Breast epithelium (tissue), 4 donors: ENCODE measurements around the gene SEC16A. TPM values are rescaled to one million over a fixed set of nuclear protein-coding genes. Genes with fewer than 3 reads are reported as not detected.

Source experiments
- DNase-seq, 2 donors: peaks; one replicate each; pipeline ENCODE4 v3.0.0-alpha.2; 2019; ENCODE audit warnings: low spot score in 2 of 2
- H3K27ac ChIP-seq, 2 donors: fragments of 200-600 bp; sonication (generic) in 1 of 2; one replicate each; pipeline ENCODE4 v1.5.1; 2016 to 2019; ENCODE audit warnings: mild to moderate bottlenecking in 1 of 2
- H3K27me3 ChIP-seq, 2 donors: fragments of 200-600 bp; sonication (generic) in 1 of 2; one replicate each; pipeline versions ENCODE4 v1.5.1 to v1.6.0; 2017 to 2019; ENCODE audit warnings: control low read depth in 1 of 2, mild to moderate bottlenecking in 1 of 2
- H3K36me3 ChIP-seq: fragments of 200-600 bp; one replicate; pipeline ENCODE4 v1.5.1; 2019
- H3K4me1 ChIP-seq, 2 donors: fragments of 200-600 bp; sonication (generic); one replicate each; pipeline ENCODE4 v1.5.1; 2016 to 2019; ENCODE audit warnings: control low read depth in 1 of 2
- H3K4me3 ChIP-seq, 3 donors: fragments of 200-600 bp; sonication (generic); 1 replicate in 2 of 3; 2 replicates in 1 of 3; pipeline ENCODE4 v1.5.1; 2016 to 2019; ENCODE audit warnings: mild to moderate bottlenecking in 3 of 3, moderate library complexity in 2 of 3
- H3K9me3 ChIP-seq, 2 donors: fragments of 200-600 bp; sonication (generic) in 1 of 2; one replicate each; pipeline ENCODE4 v1.5.1; 2016 to 2019; ENCODE audit warnings: control low read depth in 1 of 2
- POLR2A ChIP-seq: fragments of 450-650 bp; IDR thresholded peaks from one replicate; pipeline ENCODE4 v1.6.1; 2016; ENCODE audit warnings: antibody characterized with exemption, mild to moderate bottlenecking, moderate library complexity
- POLR2AphosphoS5 ChIP-seq, 3 donors: sonication (generic); formaldehyde crosslinking; IDR thresholded peaks; one replicate each; pipeline ENCODE4 v1.6.1; 2017; ENCODE audit warnings: antibody characterized with exemption in 3 of 3
- intact Hi-C: fragments of 100-400 bp; cut with DNase I; formaldehyde crosslinking; loops from one replicate; pipeline ENCODE4 v1.15.1; 2023; ENCODE audit warnings: low total_unique reads
- total RNA-seq, 3 donors: library from RNA; depleted of rRNA; stranded (reverse); fragments of >200 nt; gene quantifications; one replicate each; pipeline ENCODE4 v1.1.0, GENCODE V29; 2016
- TF ChIP-seq, protein P1 (sequence below), 3 donors: fragments of 450-650 bp; IDR thresholded peaks; one replicate each; pipeline ENCODE4 v1.5.1; 2016 to 2017; ENCODE audit warnings: antibody characterized with exemption in 3 of 3, mild to moderate bottlenecking in 3 of 3, moderate library complexity in 3 of 3

SEC16A gene
- total RNA-seq, 3 donors from 2014 or later: 41.9 to 55.1 (median 42.9) TPM

GRCh38 chr9:136517012-136517743, 34.3 kb upstream of the SEC16A start:
- Histone ChIP-seq H3K27ac (peak overlapping the region in 1 of 2 donors; percentile 3), H3K4me3 (no peak overlapping the region), H3K9me3 (no peaks in the 10 kb centered on the region), H3K4me1 (no peaks in the 10 kb centered on the region), H3K27me3 (no peaks in the 10 kb centered on the region), H3K36me3 (no peaks in the 10 kb centered on the region)
- intact Hi-C loops: no loop called here
- no peak for DNase-seq
- TF ChIP-seq, protein P1, sequence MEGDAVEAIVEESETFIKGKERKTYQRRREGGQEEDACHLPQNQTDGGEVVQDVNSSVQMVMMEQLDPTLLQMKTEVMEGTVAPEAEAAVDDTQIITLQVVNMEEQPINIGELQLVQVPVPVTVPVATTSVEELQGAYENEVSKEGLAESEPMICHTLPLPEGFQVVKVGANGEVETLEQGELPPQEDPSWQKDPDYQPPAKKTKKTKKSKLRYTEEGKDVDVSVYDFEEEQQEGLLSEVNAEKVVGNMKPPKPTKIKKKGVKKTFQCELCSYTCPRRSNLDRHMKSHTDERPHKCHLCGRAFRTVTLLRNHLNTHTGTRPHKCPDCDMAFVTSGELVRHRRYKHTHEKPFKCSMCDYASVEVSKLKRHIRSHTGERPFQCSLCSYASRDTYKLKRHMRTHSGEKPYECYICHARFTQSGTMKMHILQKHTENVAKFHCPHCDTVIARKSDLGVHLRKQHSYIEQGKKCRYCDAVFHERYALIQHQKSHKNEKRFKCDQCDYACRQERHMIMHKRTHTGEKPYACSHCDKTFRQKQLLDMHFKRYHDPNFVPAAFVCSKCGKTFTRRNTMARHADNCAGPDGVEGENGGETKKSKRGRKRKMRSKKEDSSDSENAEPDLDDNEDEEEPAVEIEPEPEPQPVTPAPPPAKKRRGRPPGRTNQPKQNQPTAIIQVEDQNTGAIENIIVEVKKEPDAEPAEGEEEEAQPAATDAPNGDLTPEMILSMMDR (IDR thresholded peaks at IDR 0.05): no peak
- TF ChIP-seq POLR2AphosphoS5 (IDR thresholded peaks at IDR 0.05) (no peak), POLR2A (no peak)

- intact Hi-C loops: no loop called here
Observed at GRCh38 chr9:136516191-136516654, 33.4 kb upstream of the SEC16A start.

GRCh38 chr9:136515276-136515675, 32.4 kb upstream of the SEC16A start:
- Histone ChIP-seq H3K27me3 (no peaks in the 10 kb centered on the region), H3K9me3 (no peaks in the 10 kb centered on the region), H3K4me3 (no peak overlapping the region), H3K4me1 (no peaks in the 10 kb centered on the region), H3K36me3 (no peaks in the 10 kb centered on the region), H3K27ac (peak overlapping the region in 1 of 2 donors; percentile 25)
- TF ChIP-seq, protein P1 (IDR thresholded peaks at IDR 0.05): no peak
- TF ChIP-seq POLR2AphosphoS5 (IDR thresholded peaks at IDR 0.05) (no peak), POLR2A (no peak)
- intact Hi-C loops: no loop called here
- DNase-seq: no peak

More at GRCh38 chr9:136516191-136516654, 33.4 kb upstream of the SEC16A start:
- no peaks in the 10 kb centered on the region for H3K4me1 ChIP-seq
- no peaks in the 10 kb centered on the region for H3K9me3 ChIP-seq
- H3K36me3 ChIP-seq: no peaks in the 10 kb centered on the region
- no peak for DNase-seq
- TF ChIP-seq POLR2AphosphoS5 (IDR thresholded peaks at IDR 0.05) (no peak), POLR2A (no peak)
- TF ChIP-seq, protein P1 (IDR thresholded peaks at IDR 0.05): no peak
- H3K4me3 ChIP-seq: no peak overlapping the region
- H3K27ac ChIP-seq: peak overlapping the region in 1 of 2 donors; percentile 3
- H3K27me3 ChIP-seq: no peaks in the 10 kb centered on the region

- Histone ChIP-seq H3K4me3 (no peak overlapping the region), H3K36me3 (no peaks in the 10 kb centered on the region), H3K27me3 (no peaks in the 10 kb centered on the region), H3K9me3 (no peaks in the 10 kb centered on the region), H3K27ac (no peak overlapping the region), H3K4me1 (no peaks in the 10 kb centered on the region)
- TF ChIP-seq, protein P1 (IDR thresholded peaks at IDR 0.05): no peak
- TF ChIP-seq POLR2A (no peak), POLR2AphosphoS5 (IDR thresholded peaks at IDR 0.05) (no peak)
- intact Hi-C loops: loop anchor here (1.0 kb wide), 1 partner anchor 32 kb away; the partner anchor contains the start of gene NOTCH1
- no peak for DNase-seq
Observed at GRCh38 chr9:136514022-136514714, 31.3 kb upstream of the SEC16A start.

DNA sequence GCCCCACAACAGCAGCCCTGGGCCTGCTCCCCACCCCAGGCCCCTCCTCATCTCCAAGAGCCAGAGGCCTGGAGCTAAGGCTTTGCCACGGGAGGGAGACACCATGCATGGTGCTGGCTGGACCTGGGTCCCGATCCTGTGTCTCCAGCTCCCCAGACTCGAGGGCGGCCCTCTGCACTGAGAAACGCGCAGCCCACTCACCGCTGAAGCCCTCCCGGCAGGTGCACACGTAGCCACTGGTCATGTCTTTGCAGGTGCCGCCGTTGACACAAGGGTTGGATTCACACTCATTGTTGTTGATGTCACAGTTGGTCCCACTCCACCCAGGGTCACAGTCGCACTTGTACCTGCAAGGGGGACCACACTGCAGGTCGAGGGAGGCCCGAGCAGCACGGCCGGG, 30.4 kb upstream of the SEC16A start:
- DNase-seq: no peak
- H3K27me3 ChIP-seq: no peaks in the 10 kb centered on the region
- no peaks in the 10 kb centered on the region for H3K36me3 ChIP-seq
- peak overlapping the region in 1 of 2 donors; percentile 85 for H3K27ac ChIP-seq
- no peak overlapping the region for H3K4me3 ChIP-seq
- intact Hi-C loops: no loop called here
- H3K9me3 ChIP-seq: no peaks in the 10 kb centered on the region
- H3K4me1 ChIP-seq: no peaks in the 10 kb centered on the region
- TF ChIP-seq POLR2A (no peak), POLR2AphosphoS5 (IDR thresholded peaks at IDR 0.05) (no peak)
- TF ChIP-seq, protein P1 (IDR thresholded peaks at IDR 0.05): no peak
